ENCODE results near the gene MTHFD1L. TPM values are rescaled to one million over a fixed set of nuclear protein-coding genes. Genes with fewer than 3 reads are reported as not detected.

The MTHFD1L gene
- total and polyA plus RNA-seq, 2 donors from 2014 or later = 4.7 to 39.6 TPM

DNA sequence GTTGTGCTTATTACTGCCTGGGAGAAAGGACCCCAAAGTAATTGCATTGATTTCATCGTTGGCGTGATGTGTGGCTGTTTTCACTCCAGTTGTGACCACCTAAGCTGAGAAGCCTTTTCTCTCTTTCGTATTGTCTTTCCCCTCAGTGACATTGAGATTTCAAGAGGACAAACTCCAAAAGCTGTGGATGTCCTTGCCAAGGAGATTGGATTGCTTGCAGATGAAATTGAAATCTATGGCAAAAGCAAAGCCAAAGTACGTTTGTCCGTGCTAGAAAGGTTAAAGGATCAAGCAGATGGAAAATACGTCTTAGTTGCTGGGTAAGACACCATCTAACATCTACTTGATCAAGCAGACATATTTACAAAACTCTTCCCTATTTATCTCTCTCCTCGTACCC is 60.5 kb downstream of the MTHFD1L start:
- H3K9me3 ChIP-seq (ENCODE audit: control insufficient read depth in 2 of 3, insufficient read depth in 1 of 3, low read length in 3 of 3) = no peaks in the 10 kb centered on the region
- intact Hi-C loops (cut with DNase I) = no loop called here
- no peaks in the 10 kb centered on the region for H3K27me3 ChIP-seq (ENCODE audit: control insufficient read depth, insufficient read depth, low read length)
- H3K4me3 ChIP-seq (ENCODE audit: low read length in 3 of 3) = no peak overlapping the region
- H3K27ac ChIP-seq (ENCODE audit: low read depth in 2 of 2, low read length in 2 of 2) = no peak overlapping the region
- no peak for DNase-seq
- TF ChIP-seq CTCF (IDR thresholded peaks at IDR 0.05; ENCODE audit: borderline replicate concordance, extremely low read depth, insufficient read depth) = no peak
- H3K36me3 ChIP-seq (ENCODE audit: control insufficient read depth in 2 of 3, insufficient read depth in 3 of 3, low read length in 3 of 3) = peaks cover 0 to 3% (median 0%) of the 10 kb centered on the region in 3 donors
- H3K4me1 ChIP-seq (ENCODE audit: control insufficient read depth in 2 of 3, insufficient read depth in 2 of 3, low read depth in 1 of 3, low read length in 3 of 3) = no peaks in the 10 kb centered on the region
- H3K9ac ChIP-seq (ENCODE audit: low read length in 3 of 3) = no peak overlapping the region
- no peak for FAIRE-seq

- no peak overlapping the region for H3K4me3 ChIP-seq (ENCODE audit: low read length in 3 of 3)
- no peak for FAIRE-seq
- TF ChIP-seq CTCF (IDR thresholded peaks at IDR 0.05; ENCODE audit: borderline replicate concordance, extremely low read depth, insufficient read depth) = no peak
- no peaks in the 10 kb centered on the region for H3K36me3 ChIP-seq (ENCODE audit: control insufficient read depth in 2 of 3, insufficient read depth in 3 of 3, low read length in 3 of 3)
- no peak overlapping the region for H3K27ac ChIP-seq (ENCODE audit: low read depth in 2 of 2, low read length in 2 of 2)
- H3K27me3 ChIP-seq (ENCODE audit: control insufficient read depth, insufficient read depth, low read length) = no peaks in the 10 kb centered on the region
- H3K4me1 ChIP-seq (ENCODE audit: control insufficient read depth in 2 of 3, insufficient read depth in 2 of 3, low read depth in 1 of 3, low read length in 3 of 3) = no peaks in the 10 kb centered on the region
- DNase-seq = no peak
- intact Hi-C loops (cut with DNase I) = no loop called here
- no peaks in the 10 kb centered on the region for H3K9me3 ChIP-seq (ENCODE audit: control insufficient read depth in 2 of 3, insufficient read depth in 1 of 3, low read length in 3 of 3)
- H3K9ac ChIP-seq (ENCODE audit: low read length in 3 of 3) = no peak overlapping the region
These were observed 63.4 kb downstream of the MTHFD1L start for GRCh38 chr6:150928882-150929281.

GRCh38 chr6:150929416-150929815 is 63.9 kb downstream of the MTHFD1L start:
- H3K9ac ChIP-seq (ENCODE audit: low read length in 3 of 3) = no peak overlapping the region
- TF ChIP-seq CTCF (IDR thresholded peaks at IDR 0.05; ENCODE audit: borderline replicate concordance, extremely low read depth, insufficient read depth) = no peak
- H3K27me3 ChIP-seq (ENCODE audit: control insufficient read depth, insufficient read depth, low read length) = no peaks in the 10 kb centered on the region
- H3K4me1 ChIP-seq (ENCODE audit: control insufficient read depth in 2 of 3, insufficient read depth in 2 of 3, low read depth in 1 of 3, low read length in 3 of 3) = no peaks in the 10 kb centered on the region
- H3K4me3 ChIP-seq (ENCODE audit: low read length in 3 of 3) = no peak overlapping the region
- intact Hi-C loops (cut with DNase I) = no loop called here
- no peak overlapping the region for H3K27ac ChIP-seq (ENCODE audit: low read depth in 2 of 2, low read length in 2 of 2)
- H3K9me3 ChIP-seq (ENCODE audit: control insufficient read depth in 2 of 3, insufficient read depth in 1 of 3, low read length in 3 of 3) = no peaks in the 10 kb centered on the region
- no peaks in the 10 kb centered on the region for H3K36me3 ChIP-seq (ENCODE audit: control insufficient read depth in 2 of 3, insufficient read depth in 3 of 3, low read length in 3 of 3)
- DNase-seq = no peak
- no peak for FAIRE-seq

DNA sequence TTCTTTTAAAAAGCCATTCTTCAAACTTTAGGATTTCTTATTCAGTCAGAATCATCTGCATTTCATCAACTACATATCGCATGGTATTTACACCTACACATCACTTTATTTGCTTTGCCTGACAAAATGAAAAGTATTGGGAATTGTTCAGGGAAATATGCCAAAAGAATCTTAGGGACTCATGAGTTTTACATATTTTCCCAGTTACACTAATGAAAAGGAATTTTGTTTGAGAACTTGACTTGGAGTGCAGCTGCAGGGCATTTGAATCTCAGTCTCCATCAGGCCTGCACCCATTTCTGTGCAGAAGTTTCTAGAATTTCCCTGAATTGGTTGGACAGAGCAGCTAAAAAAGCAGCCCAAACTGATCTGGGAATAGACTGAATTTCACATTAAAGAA is 65.3 kb downstream of the MTHFD1L start:
- DNase-seq (no peak), FAIRE-seq (no peak)
- no peaks in the 10 kb centered on the region for H3K9me3 ChIP-seq (ENCODE audit: control insufficient read depth in 2 of 3, insufficient read depth in 1 of 3, low read length in 3 of 3)
- H3K27me3 ChIP-seq (ENCODE audit: control insufficient read depth, insufficient read depth, low read length) = no peaks in the 10 kb centered on the region
- no peaks in the 10 kb centered on the region for H3K4me1 ChIP-seq (ENCODE audit: control insufficient read depth in 2 of 3, insufficient read depth in 2 of 3, low read depth in 1 of 3, low read length in 3 of 3)
- intact Hi-C loops (cut with DNase I) = no loop called here
- no peak overlapping the region for H3K27ac ChIP-seq (ENCODE audit: low read depth in 2 of 2, low read length in 2 of 2)
- TF ChIP-seq CTCF (IDR thresholded peaks at IDR 0.05; ENCODE audit: borderline replicate concordance, extremely low read depth, insufficient read depth) = no peak
- H3K4me3 ChIP-seq (ENCODE audit: low read length in 3 of 3) = no peak overlapping the region
- H3K36me3 ChIP-seq (ENCODE audit: control insufficient read depth in 2 of 3, insufficient read depth in 3 of 3, low read length in 3 of 3) = no peaks in the 10 kb centered on the region
- no peak overlapping the region for H3K9ac ChIP-seq (ENCODE audit: low read length in 3 of 3)

All from kidney (tissue), 14 donors.